Stimulated activated CD4-positive, alpha-beta T cell treated with anti-CD3 and anti-CD28 coated beads, Interleukin-2, amount 100 ng/mL, for 24 hours (primary cell): Measurements from ENCODE around the gene LOXL4.

Experiments
- DNase-seq, 2 donors: peaks; one replicate each; pipeline ENCODE4 v3.0.0-alpha.2; 2020

The LOXL4 gene

GRCh38 chr10:98267894-98268693 lies at the start of gene LOXL4:
Gene LOXL4, minus strand, starts transcription at chr10:98268194. Its CDS starts 5,175 bp downstream, at chr10:98263019.
- DNase-seq, result no peak

GRCh38 chr10:98316661-98317060 lies 48.7 kb upstream of the LOXL4 start:
- DNase-seq, result no peak

- no peak for DNase-seq
Observed at GRCh38 chr10:98316170-98316569, 48.2 kb upstream of the LOXL4 start.

GRCh38 chr10:98314532-98315284 lies 46.7 kb upstream of the LOXL4 start:
- DNase-seq, result no peak

GRCh38 chr10:98313598-98313997 lies 45.6 kb upstream of the LOXL4 start:
- DNase-seq, result no peak

- no peak for DNase-seq
Observed at GRCh38 chr10:98312822-98313221, 44.8 kb upstream of the LOXL4 start.

- no peak for DNase-seq
Observed at GRCh38 chr10:98312349-98312748, 44.4 kb upstream of the LOXL4 start.

GRCh38 chr10:98310701-98311100 lies 42.7 kb upstream of the LOXL4 start:
- DNase-seq, result no peak

GRCh38 chr10:98309366-98310355 lies 41.7 kb upstream of the LOXL4 start:
- peak in 1 of 2 donors; percentile 41 for DNase-seq

GRCh38 chr10:98308669-98309365 lies 40.8 kb upstream of the LOXL4 start:
- no peak for DNase-seq

GRCh38 chr10:98307916-98308541 lies 40.0 kb upstream of the LOXL4 start:
- no peak for DNase-seq

GRCh38 chr10:98306501-98306900 lies 38.5 kb upstream of the LOXL4 start:
- no peak for DNase-seq

- DNase-seq, result no peak
Observed at GRCh38 chr10:98303569-98303968, 35.6 kb upstream of the LOXL4 start.

GRCh38 chr10:98302741-98303365 lies 34.9 kb upstream of the LOXL4 start:
- DNase-seq, result no peak

- no peak for DNase-seq
Observed at GRCh38 chr10:98301664-98302319, 33.8 kb upstream of the LOXL4 start.

- no peak for DNase-seq
Observed at GRCh38 chr10:98300526-98301229, 32.7 kb upstream of the LOXL4 start.

- no peak for DNase-seq
Observed at GRCh38 chr10:98299341-98299740, 31.3 kb upstream of the LOXL4 start.

- no peak for DNase-seq
Observed at GRCh38 chr10:98296524-98296923, 28.5 kb upstream of the LOXL4 start.

GRCh38 chr10:98295907-98296306 lies 27.9 kb upstream of the LOXL4 start:
- DNase-seq, result no peak

GRCh38 chr10:98295401-98295811 lies 27.4 kb upstream of the LOXL4 start:
- DNase-seq, result no peak
